HG03575 (cell line): Measurements from ENCODE around the gene BORCS8.

Source experiments
- ATAC-seq: cut with Tn5 transposase; IDR thresholded peaks from one replicate; pipeline ENCODE4 v1.9.1; 2021; ENCODE audit not compliant: unreplicated experiment, insufficient number of reproducible peaks, low FRiP score; ENCODE audit errors: extremely low read depth

BORCS8 gene

DNA sequence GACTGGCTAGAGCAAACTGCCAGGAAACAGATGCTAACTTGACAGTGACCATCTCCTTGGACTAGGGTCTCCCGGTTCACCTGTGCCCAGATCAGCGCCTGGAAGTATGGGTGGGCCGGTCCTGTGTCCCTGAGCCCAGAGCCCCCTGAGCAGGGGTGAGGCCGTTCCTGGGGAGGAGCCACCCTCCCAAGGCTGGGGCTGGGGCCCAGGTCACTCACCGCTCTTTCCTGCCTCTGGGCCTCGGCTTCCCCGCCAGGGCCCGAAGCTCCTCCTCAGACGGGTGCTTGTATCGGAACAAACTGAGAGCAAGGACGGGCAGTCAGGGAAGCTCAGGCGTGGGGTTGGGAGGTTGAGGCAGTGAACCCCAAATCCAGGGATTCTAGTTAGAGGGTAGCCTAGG, 59.0 kb downstream of the BORCS8 start:
- no peak for ATAC-seq

DNA sequence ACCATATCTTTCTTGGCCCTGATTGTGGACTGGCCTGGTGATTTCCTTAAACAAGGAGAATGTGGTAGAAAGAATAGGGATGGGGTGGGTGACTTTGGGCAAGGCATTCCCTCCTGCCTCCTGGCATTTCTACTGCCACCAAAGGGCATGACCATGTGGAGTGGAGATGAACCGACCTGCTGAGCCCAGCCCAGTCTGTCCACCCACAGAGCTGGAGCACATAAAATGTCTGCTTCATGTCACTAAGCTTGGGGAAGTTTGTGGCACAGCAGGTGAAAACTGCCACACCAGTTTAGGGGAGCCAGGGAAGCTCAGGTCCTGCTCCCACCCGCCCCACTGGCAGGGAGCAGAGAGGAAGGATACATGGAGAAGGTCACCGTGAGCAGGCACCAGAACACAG, 60.0 kb downstream of the BORCS8 start:
- no peak for ATAC-seq
